GM21619 (cell line): Measurements from ENCODE around the gene U2AF1L4.

ENCODE experiments used
- ATAC-seq: cut with Tn5 transposase; IDR thresholded peaks from one replicate; pipeline ENCODE4 v1.9.1; 2021; ENCODE audit not compliant: unreplicated experiment

U2AF1L4 gene

DNA sequence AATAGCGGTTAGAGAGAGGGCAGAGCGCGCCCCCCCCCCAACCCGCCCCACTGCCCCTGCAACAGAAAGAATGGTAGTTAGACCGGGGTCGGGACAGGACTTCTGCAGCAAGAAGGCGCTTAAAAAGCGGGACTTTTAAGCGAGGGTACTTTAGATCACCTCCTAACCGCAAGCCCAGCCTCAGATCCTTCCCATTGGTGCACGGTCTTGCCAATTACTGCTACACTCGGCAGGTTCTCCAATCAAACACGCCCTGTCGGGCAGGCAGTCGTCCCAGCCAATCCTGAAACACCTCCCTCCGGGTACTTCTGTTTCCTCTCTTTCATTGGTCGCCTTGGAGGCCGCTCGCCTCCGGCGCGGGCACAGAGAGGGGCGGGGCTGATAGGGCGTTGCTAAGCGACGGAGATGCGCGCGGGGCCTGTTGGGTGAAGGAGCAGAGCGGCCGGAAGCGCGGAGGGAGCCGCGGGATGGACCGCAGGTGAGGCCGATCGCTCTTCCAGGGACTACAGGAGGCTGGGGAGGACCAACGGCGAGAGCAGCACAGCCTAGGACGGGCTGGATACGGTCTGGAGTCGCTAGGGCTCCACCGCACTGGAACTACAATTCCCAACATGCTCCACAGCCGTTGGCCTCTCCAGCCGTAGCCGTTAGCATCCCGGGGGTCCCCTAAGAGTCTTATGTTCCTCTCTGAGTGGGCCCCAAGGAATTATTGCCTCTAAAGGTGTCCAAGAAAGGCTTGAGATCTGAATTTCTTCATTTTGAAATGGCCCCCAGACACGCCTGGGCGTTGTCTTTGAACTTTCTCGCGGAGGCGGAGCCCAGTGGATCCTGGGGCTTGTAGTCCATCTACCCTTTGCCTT is 12.8 kb upstream of the U2AF1L4 start, which contains the start of gene PROSER3:
PROSER3 (plus strand) TSS at position 428 of the 860 bp plus-strand sequence; CDS start at position 468, 40 bp downstream.
- peak; percentile 91 for ATAC-seq

DNA sequence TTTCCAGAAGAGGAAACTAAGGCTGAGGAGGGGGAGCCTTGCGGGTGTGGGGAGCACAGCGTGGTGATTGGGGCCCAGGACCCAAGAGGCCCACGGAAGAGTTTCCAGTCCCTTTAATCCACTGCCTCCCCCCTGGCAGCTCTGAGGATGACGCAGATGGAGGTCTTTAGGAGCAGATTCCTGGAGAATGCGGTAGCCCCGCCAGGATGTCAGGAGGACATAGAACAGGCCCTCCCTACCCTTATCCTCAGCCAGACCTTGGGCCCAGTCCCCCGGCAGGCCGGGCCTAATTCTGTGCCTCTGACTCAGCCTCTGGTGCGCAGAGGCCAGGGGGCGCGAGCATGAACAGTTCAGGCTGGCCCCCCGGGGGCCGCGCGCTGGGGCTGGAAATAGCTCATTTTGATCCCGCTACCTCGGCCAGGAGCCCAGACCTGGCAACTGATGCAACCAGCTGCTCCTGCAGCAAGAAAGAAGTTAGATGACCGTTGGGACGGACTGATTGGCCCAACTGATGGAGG is 12.1 kb upstream of the U2AF1L4 start:
- peak; percentile 9 for ATAC-seq

DNA sequence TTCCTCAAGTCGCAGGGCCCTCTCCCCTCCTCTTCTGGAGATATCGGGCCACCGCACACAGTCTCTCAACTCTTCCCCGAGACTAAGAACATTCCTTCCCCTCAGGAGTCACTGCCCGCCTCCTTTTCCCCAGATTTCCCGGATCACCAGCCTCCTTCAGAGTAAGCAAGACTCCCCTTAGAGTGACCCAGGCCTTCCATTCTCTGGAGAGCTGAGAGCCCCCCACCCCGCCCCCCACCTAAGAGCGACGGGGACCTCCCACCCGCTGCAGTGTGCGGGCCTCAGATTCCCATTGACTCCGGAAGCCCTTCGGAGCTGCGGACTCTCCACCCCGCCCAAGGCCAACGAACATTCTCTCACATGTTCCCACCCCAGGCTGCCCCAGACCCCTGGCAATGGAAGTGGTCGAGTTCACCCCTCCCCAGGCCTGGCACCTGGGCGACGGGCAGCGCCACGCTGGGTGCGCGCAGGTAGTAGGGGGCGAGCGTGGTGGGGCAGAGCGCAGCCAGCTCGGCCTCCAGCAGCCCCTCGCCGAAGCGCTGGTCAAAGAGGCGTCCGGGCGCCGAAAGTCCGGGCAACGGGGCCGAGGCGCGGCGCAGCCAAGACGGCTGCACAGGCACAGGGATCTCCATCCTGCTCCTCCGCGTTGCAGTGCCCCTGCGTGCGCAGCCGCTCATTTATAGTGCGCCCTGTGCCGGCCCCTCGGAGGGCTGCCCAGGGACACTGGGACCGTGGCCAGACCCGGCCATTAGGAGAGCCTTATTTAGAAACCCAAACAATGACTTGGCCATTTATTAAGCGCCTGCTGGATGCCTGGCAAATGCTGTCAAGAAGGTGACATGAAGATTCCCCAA is 11.4 kb upstream of the U2AF1L4 start, which contains the start of gene HSPB6:
HSPB6 (minus strand) TSS at position 653 of the 854 bp plus-strand sequence; CDS start at position 632, 21 bp downstream.
- no peak for ATAC-seq

DNA sequence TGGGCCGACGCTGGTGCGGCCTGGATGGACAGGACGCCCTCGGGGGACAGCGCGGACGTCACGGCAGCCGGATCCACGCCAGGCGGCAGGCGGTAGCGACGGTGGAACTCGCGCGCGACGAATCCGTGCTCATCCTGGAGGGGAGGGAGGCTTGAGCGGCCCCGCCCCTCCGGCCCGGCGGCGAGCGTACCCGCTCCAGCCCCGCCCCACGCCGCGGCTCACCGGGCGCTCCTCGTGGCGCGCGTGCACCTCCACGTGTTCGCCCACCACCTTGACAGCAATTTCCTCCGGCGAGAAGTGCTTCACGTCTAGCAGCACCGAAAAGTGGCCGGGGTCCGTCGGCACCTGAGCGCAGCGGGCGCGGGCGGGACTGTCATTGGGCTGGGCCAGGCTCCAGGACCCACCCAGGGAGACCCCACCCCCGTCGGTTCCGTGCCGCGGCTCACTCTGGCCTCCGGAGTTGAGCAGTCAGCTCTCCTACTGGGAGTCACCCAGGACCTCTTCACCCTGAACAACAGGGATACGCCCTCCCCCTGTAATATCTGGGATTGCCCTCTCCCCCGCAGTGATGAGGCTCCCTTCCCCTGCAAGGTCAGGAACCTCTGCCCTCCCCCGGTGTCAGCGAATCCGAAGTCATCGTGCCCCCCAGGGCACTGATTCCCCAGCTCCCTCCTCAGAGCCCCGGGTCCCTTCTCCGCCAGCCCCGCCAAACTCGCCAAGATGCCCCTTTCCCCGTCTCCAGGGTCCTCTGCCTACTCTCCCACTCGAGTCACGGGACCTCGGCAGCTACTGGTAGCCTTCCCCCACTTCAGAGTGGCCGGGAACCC is 10.5 kb upstream of the U2AF1L4 start:
- ATAC-seq: no peak

GRCh38 chr19:35755131-35755549 is 9.9 kb upstream of the U2AF1L4 start:
- ATAC-seq: no peak

DNA sequence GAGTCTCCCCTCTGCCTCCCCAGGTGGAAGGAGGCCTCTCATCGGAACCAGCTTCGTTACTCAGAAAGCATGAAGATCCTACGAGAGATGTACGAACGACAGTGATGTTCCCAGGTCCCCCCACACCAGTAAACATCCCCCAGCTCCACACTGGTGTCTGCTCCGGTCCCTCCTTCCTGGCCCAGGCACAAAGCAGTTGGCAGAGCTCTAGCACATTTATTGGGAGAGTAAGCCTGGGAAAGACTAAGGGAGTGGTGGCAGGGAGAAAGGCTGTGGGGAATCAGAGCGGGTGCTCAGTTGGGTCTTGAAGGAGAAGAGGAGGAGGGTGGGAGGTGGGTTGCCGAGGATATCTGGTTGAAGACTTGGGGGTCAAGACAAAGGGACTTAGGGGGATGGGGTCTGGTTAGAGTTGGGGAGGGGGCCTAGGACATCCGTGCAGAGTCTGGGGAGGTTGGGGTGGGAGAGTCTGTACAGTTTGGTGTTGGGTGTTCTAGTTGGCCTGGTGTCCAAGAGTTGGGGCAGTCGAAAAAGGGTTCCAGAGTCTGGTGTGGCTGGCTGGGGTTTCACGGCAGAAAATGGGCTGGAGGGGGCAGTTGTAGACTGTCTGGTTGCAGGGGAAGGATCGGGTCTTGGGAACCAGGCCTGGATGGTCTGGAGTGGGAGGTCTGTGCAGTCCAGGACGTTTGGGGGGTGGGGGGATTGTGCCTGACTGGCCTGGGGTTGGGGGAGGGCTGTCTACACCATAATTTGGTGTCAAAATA is 9.3 kb upstream of the U2AF1L4 start:
- ATAC-seq: no peak

DNA sequence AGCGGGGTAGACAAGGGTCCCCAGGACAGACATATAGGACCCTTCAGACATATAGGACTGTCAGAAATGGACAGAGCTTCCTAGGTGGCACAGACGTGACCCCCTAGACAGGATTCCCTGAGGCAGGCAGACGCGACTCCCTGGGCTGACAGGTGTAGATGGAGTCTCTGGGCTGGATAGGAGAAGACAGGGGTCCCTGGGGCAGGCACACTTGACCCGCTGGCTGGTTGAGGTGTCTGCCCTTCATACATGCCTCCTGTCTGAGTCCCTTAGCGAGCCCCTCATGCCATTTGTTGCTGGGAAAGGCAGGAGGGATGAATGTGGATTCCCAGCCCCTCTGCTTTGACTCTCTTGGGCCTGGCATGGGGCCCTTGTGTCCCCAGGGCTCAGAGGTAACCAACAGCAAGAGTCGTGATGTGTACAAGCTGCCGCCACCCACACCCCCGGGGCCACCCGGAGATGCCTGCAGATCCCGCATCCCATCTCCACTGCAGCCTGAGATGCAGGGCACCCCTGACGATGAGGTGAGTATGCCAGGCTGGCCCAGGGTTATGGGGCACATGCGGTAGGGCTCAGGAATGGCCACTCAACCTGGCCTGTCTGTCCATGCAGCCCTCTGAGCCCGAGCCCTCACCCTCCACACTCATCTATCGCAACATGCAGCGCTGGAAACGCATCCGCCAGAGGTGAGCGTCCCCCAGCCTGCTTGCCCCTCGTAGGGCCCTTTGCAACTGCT is 8.6 kb upstream of the U2AF1L4 start:
- ATAC-seq: no peak

DNA sequence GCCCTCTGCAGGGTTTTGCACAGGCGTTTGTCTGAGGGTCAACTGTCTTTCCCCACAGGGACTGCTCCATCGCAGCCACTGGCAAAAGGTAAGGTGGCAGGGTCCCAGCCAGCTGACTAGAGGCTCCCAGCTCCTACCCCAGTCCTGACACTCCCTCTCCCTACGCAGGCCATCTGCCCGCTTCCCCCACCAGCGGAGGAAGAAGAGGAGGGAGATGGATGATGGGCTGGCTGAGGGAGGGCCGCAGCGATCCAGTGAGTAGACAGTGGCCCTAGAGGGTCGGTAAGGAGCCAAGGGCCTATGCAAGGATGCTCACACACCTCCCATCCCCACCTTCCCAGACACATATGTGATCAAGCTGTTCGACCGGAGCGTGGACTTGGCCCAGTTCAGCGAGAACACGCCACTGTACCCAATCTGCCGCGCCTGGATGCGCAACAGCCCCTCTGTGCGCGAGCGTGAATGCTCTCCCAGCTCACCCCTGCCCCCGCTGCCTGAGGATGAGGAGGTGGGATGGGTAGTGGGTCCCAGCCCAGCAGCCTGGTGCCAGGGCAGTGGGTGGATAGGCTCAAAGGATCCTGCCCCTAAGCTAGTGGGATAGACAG is 7.6 kb upstream of the U2AF1L4 start:
- ATAC-seq: no peak

DNA sequence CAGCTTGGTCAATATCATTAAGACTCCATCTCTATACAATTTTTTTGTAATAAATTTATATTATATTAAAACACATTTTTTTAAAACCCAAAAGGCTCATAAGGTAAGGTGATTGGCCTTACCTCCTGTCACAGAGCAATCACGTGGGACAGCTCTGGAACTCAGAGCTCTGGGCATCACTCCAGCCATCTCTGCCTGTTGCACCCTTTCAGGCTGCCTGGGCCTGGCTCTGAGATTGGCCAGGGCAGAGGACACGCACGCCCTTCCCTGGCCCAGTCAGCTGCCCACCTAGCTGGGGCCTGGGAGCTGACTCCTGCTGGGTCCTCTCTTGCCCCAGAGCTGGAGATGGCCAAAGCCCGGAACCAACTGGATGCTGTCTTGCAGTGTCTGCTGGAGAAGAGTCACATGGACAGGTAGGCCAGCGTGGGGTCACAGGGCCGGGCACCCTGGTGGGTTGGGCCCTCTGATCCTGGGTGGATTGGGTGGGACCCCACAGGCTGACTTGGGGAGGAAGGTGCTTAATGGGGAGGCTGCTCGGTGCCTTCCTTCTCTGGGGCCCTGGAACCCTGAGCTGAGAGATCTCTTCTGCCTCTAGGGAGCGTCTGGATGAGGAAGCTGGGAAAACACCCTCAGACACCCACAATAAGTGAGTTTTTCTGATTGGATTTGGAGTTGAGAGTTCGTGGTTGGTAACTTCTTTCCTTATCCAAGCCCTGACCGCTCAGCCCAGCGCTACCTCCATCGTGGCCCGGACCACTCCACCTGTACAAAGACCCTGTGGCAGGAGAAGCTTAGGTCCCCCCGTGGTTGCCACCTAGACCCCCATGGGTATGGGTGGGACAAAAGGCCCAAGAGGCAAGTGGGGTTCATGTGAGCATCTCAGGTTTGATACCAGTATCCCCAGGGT is 6.9 kb upstream of the U2AF1L4 start:
- ATAC-seq: no peak

DNA sequence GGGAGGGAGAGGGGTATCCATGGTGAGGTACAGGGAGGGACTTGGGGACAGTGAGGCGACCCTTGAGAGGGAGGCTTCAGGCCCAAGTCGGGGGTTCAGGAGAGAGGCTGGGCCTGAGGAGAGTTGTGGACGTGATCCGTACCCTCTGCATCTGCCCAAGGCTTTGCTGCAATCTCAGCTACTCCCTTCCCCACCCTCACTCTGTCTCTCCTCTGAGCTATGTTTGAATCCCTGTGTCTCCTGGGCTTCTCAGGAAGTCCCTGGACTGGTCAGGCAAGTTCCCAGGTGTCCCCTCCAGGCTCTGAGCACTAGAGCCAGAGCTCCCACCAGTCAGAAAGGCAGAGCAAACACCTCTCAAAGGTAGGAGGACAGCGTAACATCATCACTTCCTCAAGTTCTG is 4.9 kb upstream of the U2AF1L4 start:
- no peak for ATAC-seq

GRCh38 chr19:35748106-35749020 is 3.1 kb upstream of the U2AF1L4 start, which contains the start of gene LIN37:
TSS of gene LIN37 (plus strand) at chr19:35748576. CDS start at chr19:35748725, 149 bp downstream.
- peak; percentile 65 for ATAC-seq

DNA sequence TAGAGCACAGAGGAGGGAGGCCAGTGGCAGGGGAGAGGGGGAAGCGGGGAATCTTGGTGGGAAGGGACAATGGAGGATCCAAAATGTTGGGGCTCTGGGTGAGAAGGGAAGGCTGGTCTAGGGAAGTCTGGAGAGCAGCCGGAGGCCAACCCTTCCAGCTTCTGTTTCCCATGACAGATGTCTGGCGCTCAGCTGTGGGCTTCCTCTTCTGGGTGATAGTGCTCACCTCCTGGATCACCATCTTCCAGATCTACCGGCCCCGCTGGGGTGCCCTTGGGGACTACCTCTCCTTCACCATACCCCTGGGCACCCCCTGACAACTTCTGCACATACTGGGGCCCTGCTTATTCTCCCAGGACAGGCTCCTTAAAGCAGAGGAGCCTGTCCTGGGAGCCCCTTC is 1.3 kb upstream of the U2AF1L4 start:
- no peak for ATAC-seq

- no peak for ATAC-seq
Observed at GRCh38 chr19:35746087-35746462, 857 bp upstream of the U2AF1L4 start.

GRCh38 chr19:35744430-35745327 is 539 bp downstream of the U2AF1L4 start:
- ATAC-seq: peak; percentile 31

DNA sequence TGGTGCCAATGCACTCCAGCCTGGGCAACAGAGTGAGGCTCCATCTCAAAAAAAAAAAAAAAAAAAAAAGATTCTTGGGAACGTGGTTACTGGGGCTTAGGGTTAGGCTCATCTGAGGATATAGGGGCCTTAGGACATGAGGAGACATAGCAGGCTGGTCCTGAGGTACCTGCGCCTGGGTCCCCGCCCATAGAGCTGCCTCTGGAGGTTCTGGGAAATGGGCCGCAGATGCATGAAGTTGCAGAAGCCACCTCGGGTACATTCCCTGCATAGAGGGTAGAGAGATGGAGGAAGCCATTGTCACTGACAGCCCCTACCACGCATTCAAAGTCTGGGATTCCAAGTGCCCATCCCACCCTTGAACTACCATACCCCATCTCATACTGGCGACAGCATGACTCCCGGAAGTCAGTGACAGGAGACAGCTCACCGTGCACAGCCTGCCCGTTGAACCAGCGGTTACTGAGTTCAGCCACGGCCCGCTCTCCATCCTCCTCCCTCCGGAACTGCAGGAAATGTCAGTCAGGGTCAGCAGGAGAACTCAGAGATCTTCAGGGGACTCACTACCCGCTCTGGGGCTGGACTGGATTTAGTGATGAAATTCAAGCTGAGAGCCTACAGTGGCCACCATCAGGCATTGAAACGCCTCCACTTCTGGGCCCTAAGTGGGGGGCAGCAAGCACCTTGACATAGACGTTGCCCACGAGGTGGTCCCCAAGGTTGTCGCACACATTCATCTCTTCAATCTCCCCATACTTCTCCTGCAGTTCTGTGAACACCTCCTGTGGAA is 1.4 kb downstream of the U2AF1L4 start:
- ATAC-seq: no peak
